Stimulated activated naive CD8-positive, alpha-beta T cell treated with anti-CD3 and anti-CD28 coated beads, Interleukin-15, amount 100 ng/mL, for 72 hours (primary cell): Measurements from ENCODE around the gene UFSP2.

Experiments used
- ATAC-seq: fragments of 150-1000 bp; cut with Tn5 transposase; 2 replicates; pipeline ENCODE4 v1.10.0; 2021; ENCODE audit warnings: mild to moderate bottlenecking, moderate library complexity
- DNase-seq, 2 donors: peaks; one replicate each; pipeline ENCODE4 v3.0.0; 2021 to 2022
- H3K27ac Mint-ChIP-seq, 2 donors: one replicate each; pipeline ENCODE4 v1.8.0; 2022; ENCODE audit warnings: mild to moderate bottlenecking in 2 of 2, mixed read lengths in 2 of 2, moderate library complexity in 2 of 2
- H3K27me3 Mint-ChIP-seq: one replicate; pipeline ENCODE4 v1.8.0; 2022; ENCODE audit warnings: mixed read lengths
- H3K4me1 Mint-ChIP-seq: one replicate; pipeline ENCODE4 v1.8.0; 2022; ENCODE audit warnings: mild to moderate bottlenecking, mixed read lengths
- H3K4me3 Mint-ChIP-seq, 2 donors: one replicate each; pipeline ENCODE4 v1.8.0; 2022; ENCODE audit warnings: mild to moderate bottlenecking in 2 of 2, mixed read lengths in 2 of 2, moderate library complexity in 1 of 2
- H3K9me3 Mint-ChIP-seq, 2 donors: one replicate each; pipeline ENCODE4 v1.8.0; 2022; ENCODE audit warnings: mixed read lengths in 2 of 2

UFSP2 gene

DNA sequence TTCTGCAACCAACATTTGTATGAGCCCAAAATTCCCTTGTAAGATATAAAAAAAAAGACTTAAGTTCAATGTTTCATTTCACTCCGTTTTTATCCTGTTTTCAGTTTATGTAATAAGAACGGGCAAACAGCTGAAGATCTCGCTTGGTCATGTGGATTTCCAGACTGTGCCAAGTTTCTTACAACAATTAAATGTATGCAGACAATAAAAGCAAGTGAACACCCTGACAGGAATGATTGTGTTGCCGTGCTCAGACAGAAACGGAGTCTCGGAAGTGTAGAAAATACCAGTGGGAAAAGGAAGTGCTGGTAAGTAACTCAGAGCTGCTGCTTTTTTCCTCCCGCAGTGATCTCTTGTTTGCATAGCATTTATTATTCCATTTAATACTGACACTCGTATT is 26.3 kb downstream of the UFSP2 start:
- no peak for ATAC-seq
- Mint-ChIP-seq H3K4me1 (peaks cover 41% of the 10 kb centered on the region), H3K4me3 (no peak overlapping the region), H3K27me3 (no peaks in the 10 kb centered on the region), H3K27ac (no peak overlapping the region), H3K9me3 (no peaks in the 10 kb centered on the region)
- no peak for DNase-seq

DNA sequence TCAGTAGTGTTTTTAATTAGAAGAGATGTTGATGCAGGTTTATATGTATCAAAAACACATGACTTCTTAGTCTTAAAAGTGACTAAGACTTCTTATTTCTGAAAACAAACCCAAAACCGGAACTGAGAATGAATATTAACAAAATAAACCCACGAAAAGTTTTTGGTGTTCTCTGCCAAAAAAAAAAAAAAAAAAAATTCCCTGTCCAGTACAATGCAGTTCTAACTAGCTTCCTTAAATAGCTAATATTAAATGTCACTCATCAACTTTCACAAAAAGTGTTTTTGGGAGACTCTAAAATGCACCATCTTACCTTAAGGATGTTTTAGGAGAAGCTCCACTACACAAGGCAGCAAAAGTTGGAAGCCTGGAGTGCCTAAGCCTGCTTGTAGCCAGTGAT is 27.1 kb downstream of the UFSP2 start:
- Mint-ChIP-seq H3K27ac (no peak overlapping the region), H3K9me3 (no peaks in the 10 kb centered on the region), H3K27me3 (no peaks in the 10 kb centered on the region), H3K4me1 (peaks cover 49% of the 10 kb centered on the region), H3K4me3 (peak overlapping the region in 1 of 2 donors; percentile 5)
- DNase-seq: no peak
- ATAC-seq: no peak

DNA sequence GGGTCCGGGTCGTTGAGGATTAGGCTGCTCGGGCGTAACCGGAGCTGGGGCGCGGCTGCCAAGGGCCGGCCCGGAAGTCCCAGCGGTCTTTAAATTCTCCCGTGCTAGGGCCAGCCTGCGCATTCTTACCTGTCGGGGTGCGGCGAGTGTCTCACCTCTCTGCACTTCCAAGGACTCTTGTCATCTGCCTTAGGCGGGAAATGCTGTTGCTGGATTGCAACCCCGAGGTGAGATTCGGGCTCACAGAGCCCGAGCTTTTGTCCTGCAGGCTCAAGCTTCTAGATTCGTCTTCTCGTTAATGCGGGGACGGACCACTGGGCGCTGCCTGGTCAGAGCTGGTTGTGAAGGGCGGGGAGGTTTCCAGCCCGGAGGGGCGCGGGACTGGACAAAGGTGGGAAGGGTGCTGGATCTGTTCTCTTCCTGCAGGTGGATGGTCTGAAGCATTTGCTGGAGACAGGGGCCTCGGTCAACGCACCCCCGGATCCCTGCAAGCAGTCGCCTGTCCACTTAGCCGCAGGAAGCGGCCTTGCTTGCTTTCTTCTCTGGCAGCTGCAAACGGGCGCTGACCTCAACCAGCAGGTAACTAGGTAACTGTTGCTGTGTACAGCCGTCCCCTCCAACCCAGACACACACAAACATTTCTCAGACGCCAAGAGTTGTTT is 28.9 kb downstream of the UFSP2 start, which contains the start of gene ANKRD37:
TSS of gene ANKRD37 (plus strand) at position 118 of the 662 bp plus-strand sequence. CDS start at position 201, 83 bp downstream.
- H3K27me3 Mint-ChIP-seq: no peaks in the 10 kb centered on the region
- peaks cover 50% of the 10 kb centered on the region for H3K4me1 Mint-ChIP-seq
- peak within 1 kb of the TSS; percentile 94 to 98 for H3K4me3 Mint-ChIP-seq
- peak within 1 kb of the TSS; percentile 98 for H3K27ac Mint-ChIP-seq
- no peaks in the 10 kb centered on the region for H3K9me3 Mint-ChIP-seq
- DNase-seq: peak in 1 of 2 donors; percentile 20
- no peak for ATAC-seq

DNA sequence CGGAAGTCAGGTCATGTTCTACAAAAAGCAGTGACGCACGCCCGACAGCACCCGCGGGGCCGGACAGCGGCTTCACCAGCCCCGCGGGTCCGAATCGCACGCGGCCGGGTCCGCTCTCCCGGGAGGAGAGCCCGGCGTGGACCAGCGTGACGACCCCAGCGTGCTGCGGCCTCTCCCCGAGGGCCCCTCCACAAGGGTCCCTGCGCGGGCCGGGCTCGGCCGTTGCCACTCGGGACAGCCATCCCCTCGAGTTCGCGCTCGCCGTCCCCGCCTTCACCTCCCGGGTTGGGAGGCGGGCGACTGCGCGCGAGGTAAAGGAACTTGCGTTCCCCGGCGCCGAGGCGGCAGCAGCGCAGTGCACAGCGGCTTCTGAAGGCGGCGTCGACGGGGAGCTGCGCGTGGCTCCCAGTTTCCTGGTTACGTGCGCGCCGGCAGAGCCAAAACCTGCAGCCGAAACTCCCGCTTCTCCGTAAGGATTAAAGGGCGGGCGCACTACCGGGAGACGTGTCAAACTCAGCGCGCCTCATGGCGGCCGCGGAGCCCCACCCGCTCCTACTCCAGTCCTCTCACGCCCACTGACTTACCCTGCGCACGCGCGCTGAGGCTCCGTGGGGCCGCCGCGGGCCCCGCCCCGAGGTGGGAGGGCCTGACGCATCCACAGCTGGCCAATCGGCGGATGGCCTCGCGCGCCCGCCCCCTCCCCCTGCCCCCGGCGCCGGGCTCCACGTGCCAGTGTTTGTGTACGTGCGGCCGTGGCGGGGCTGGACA is 29.6 kb downstream of the UFSP2 start:
- peak; percentile 97 for DNase-seq

DNA sequence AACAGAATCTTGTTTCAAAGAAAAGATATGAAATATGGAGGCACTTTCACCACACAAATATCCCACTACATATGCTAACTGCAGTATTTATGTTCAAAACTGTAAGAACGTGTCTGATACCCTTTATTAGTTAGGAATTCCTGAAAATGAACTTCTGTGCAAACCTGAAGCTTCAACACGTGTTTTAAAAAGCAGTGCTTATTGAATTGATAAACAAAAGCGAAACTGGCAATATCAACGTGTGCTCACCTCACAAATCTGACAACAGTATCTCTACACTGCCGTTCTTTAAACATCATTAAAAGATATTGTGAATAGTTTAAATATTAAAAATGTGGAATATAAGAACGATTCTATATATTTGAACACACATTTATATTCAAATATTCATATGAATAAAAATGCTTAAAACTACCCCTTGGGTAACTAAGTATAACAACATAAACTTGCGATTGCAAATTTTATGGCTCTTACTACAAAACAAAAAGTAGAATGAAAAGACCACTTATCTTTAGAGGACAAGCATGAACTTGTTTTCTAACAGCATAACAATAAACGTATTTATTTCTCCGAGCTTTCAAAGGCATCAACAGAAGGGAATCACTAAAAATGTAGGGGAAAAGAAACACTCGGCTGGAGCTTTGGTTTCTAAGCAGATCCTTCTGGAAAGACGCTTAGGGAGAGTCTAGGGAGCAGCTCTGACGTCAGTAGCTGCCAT is 30.4 kb downstream of the UFSP2 start, which contains the start of gene LRP2BP:
TSS of gene LRP2BP (minus strand) at position 687 of the 718 bp plus-strand sequence. CDS start 17,738 bp downstream, outside the sequence.
- Mint-ChIP-seq H3K27me3 (no peaks in the 10 kb centered on the region), H3K9me3 (no peaks in the 10 kb centered on the region), H3K4me3 (peak within 1 kb of the TSS; percentile 94 to 98), H3K27ac (peak within 1 kb of the TSS; percentile 98), H3K4me1 (peaks cover 44% of the 10 kb centered on the region)
- DNase-seq: no peak
- ATAC-seq: no peak

More for the DNA sequence above, 29.6 kb downstream of the UFSP2 start:
- H3K4me1 Mint-ChIP-seq: peaks cover 47% of the 10 kb centered on the region
- ATAC-seq: peak; percentile 93
- no peaks in the 10 kb centered on the region for H3K27me3 Mint-ChIP-seq
- H3K9me3 Mint-ChIP-seq: no peaks in the 10 kb centered on the region
- H3K4me3 Mint-ChIP-seq: peak overlapping the region; percentile 94 to 98
- peak overlapping the region; percentile 98 for H3K27ac Mint-ChIP-seq

DNA sequence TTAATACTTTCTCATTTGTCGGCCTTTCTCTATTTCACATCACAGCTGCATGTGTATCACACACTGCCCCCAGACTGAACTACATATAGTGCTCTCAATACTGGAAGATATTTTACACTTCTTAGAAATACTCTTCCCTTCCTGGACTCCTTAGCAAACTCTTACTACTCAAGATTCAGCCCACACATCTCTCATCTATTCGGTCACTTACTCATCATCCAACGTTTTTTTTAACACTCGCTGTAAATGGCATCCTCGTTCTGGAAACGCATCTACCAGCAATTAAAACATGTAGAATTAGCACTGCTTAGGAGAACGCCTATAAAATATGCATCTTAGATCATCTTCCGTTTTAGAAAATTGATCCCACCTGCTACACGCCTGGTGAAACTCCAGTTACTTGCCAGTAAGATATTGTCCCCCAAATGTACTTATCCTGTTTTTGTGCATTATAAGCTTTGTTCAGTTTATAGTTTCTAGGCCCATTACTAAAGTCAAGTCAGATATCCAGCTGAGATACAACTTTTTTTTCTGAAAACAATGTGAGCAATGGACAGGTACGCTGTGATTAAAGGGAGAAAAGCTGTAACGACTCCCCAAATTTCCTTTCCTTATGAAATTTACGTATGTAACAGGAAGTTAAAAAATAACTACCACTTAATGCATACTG is 31.1 kb downstream of the UFSP2 start:
- no peaks in the 10 kb centered on the region for H3K9me3 Mint-ChIP-seq
- peak overlapping the region in 1 of 2 donors; percentile 8 for H3K27ac Mint-ChIP-seq
- no peaks in the 10 kb centered on the region for H3K27me3 Mint-ChIP-seq
- H3K4me1 Mint-ChIP-seq: peaks cover 44% of the 10 kb centered on the region
- peak overlapping the region; percentile 31 to 98 for H3K4me3 Mint-ChIP-seq
- DNase-seq (no peak), ATAC-seq (peak; percentile 21)

DNA sequence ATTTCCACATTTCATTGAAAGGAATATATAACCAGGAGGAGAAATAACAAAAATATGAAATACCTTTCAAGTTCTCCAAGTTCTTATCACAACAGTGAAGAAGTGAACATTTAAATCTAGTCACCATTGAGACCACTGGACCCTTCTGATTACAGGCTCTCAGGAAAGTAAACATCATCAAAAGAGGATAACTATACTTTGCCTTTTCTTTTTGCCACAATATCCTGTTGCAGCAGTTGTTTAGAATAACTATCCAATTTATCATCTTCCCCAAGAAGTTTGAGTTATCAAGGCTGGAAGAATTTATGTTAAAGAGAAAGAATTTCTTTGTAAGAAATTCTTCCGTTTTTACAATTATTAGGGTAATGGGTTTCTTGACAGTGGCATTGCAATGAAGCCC is 33.6 kb downstream of the UFSP2 start:
- H3K9me3 Mint-ChIP-seq: no peaks in the 10 kb centered on the region
- H3K4me3 Mint-ChIP-seq: no peak overlapping the region
- DNase-seq (no peak), ATAC-seq (no peak)
- H3K4me1 Mint-ChIP-seq: peaks cover 19% of the 10 kb centered on the region
- H3K27me3 Mint-ChIP-seq: peaks cover 6% of the 10 kb centered on the region
- H3K27ac Mint-ChIP-seq: no peak overlapping the region

DNA sequence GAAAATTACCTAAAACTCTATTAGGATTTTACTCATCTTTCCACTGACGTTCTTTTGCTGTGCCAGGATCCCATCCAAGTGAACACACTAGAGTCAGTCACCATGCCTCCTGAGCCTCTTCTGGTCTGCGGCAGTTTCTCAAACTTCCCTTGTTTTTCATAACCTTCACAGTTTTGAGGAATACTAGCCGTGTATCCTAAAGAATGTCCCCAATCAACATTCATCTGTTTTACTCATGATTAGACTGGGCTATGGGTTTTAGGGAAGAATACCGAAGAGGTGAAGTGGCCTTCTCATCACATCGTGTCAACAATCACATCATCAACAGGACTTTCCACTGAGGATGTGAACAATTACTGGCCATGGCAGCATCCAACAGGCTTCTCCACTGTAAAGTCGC is 34.8 kb downstream of the UFSP2 start:
- Mint-ChIP-seq H3K4me3 (no peak overlapping the region), H3K27me3 (peaks cover 9% of the 10 kb centered on the region), H3K4me1 (peaks cover 14% of the 10 kb centered on the region), H3K9me3 (no peaks in the 10 kb centered on the region), H3K27ac (peak overlapping the region in 1 of 2 donors; percentile 34)
- ATAC-seq: no peak
- no peak for DNase-seq

DNA sequence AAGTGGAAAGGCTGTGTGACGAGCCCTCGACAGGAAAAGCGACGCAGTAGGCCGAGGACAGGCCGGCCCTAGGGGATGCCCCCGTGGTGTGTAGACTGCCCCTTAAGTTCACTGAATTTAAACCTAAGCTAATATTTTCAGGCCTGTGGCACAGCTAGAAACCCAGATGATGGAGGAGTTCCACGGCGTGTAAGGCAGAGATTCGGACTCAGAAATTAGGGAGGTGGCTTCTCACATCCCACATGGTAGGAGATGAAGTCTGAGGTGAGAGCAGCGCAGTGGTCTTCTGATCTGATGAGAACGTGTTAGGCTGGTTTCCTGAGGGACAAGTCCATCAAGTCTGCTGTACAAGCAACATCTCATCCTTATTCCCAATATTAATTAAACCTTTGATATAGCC is 37.8 kb downstream of the UFSP2 start:
- ATAC-seq: no peak

DNA sequence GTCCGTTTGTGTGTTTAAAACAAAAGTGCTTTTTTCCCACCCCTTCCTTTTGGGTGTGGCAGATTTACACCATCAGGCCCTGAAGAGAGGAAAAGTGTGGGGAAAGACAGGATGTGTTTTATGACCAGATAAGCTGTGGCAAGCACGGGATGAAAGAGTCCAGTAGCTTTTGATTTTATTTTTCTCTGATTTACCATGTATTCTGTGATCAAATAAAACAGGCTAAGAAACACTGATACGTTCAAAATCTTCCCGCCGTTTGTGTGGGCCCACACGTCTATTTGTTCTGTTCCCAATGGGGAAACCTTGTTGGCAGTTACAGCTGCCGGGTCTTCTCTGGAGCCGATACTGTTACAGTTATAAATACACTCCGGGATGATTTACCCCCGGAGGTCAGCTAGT is 40.8 kb downstream of the UFSP2 start:
- peaks cover 33% of the 10 kb centered on the region for H3K27me3 Mint-ChIP-seq
- peaks cover 7% of the 10 kb centered on the region for H3K4me1 Mint-ChIP-seq
- H3K4me3 Mint-ChIP-seq: peak overlapping the region in 1 of 2 donors; percentile 28
- DNase-seq (no peak), ATAC-seq (no peak)
- H3K9me3 Mint-ChIP-seq: peaks cover 12 to 16% of the 10 kb centered on the region in 2 donors
- peak overlapping the region; percentile 27 to 54 for H3K27ac Mint-ChIP-seq

More for the DNA sequence above, 37.8 kb downstream of the UFSP2 start:
- Mint-ChIP-seq H3K27me3 (peaks cover 33% of the 10 kb centered on the region), H3K4me1 (peaks cover 7% of the 10 kb centered on the region), H3K9me3 (no peaks in the 10 kb centered on the region), H3K27ac (no peak overlapping the region), H3K4me3 (no peak overlapping the region)
- DNase-seq: no peak

DNA sequence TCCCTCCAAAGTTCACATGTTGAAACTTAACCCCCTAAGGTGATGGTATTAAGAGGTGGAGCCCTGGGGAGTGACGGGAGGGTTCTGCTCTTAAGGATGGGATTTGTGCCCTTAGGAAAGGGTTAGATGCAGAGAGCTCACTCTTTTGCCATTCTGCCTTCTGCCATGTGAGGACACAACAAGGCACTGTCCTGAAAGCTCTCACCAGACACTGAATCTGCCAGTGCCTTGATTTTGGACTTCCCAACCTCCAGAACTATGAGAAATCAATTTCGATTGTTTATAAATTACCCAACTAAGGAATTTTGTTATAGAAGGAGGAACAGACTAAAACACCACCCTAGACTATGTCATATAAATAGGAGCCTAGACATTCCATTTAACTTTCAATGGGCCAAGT is 41.7 kb downstream of the UFSP2 start:
- Mint-ChIP-seq H3K27me3 (peaks cover 33% of the 10 kb centered on the region), H3K4me3 (no peak overlapping the region), H3K4me1 (peaks cover 7% of the 10 kb centered on the region), H3K9me3 (peaks cover 16 to 18% of the 10 kb centered on the region in 2 donors), H3K27ac (no peak overlapping the region)
- DNase-seq (no peak), ATAC-seq (no peak)

DNA sequence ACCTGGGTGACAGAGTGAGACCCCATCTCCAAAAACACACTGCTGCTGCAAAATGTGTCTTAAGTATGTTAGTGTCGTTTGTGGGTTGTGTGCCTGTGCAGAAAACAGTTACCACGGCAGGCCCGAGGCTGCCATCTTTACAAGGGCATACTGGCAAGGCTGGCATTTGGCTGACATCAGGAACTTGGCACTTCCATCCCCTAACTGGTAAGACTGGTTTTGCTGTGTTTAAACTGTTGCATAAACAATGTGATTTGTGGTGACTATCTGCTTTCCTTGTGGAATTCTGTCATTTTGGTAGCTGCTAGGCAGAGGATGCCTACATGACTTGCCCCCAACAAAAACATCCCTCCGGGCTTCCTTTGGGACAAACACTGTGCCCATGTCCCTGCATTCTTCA is 42.3 kb downstream of the UFSP2 start:
- Mint-ChIP-seq H3K4me1 (peaks cover 7% of the 10 kb centered on the region), H3K9me3 (peaks cover 16 to 18% of the 10 kb centered on the region in 2 donors), H3K27me3 (peaks cover 33% of the 10 kb centered on the region), H3K4me3 (no peak overlapping the region), H3K27ac (no peak overlapping the region)
- DNase-seq: no peak
- ATAC-seq: no peak

DNA sequence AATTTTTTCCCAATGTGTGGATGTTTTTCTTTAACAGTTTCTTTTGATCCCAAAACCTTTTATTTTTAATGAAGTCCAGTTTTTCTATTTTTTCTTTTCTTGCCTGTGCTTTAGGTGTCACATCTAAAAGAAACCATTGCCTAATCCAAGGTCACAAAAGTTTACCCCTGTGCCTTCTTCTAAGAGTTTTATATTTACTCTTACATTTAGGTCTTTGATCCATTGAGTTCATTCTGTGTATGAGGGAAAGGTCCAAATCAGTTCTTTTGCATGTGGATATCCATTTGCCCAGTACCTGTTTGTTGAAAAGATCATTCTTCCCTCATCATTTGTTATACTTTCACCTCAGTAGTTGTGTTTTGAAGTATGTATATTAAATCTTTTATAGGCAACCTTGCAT is 43.0 kb downstream of the UFSP2 start:
- H3K9me3 Mint-ChIP-seq: peaks cover 16 to 18% of the 10 kb centered on the region in 2 donors
- peaks cover 7% of the 10 kb centered on the region for H3K4me1 Mint-ChIP-seq
- H3K4me3 Mint-ChIP-seq: no peak overlapping the region
- DNase-seq (no peak), ATAC-seq (no peak)
- peaks cover 30% of the 10 kb centered on the region for H3K27me3 Mint-ChIP-seq
- H3K27ac Mint-ChIP-seq: no peak overlapping the region

DNA sequence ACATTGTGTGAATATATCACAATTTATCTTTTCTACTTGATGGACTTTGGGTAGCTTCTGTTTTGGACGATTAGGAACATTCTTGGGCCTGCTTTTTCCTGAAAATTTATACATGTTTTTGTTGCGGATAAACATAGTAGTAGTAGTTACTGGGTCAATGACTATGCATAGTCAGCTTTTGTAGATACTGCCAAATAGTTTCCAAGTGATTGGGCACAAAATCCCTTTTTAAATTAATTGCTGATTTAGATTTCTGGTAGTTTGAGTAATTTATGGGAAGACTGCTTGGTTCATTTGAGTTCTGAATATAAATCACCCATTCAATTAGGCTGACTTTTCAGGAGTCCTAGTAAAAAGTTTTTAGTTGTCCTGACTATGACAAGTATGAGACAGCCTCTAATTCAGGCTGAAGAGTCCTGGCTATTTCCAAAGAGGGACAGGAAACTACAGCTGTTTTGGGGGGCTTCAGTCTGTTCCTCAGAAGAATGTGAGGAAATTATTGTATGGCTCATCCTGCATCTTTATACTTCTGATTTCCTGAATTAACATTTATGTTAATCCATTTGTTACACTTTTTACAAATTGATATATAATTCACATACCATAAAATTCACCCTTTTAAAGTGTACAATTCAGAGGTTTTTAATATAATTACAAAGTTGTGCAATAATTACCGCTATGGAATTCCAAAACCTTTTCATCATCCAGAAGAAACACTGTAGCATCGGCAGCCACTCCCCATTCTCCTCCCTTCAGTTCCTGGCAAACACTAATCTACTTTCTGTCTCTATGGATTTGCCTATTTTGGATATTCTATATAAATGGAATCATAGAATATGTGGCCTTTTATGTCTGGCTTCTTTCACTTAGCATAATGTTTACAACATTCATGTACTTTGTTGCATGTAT is 44.2 kb downstream of the UFSP2 start:
- Mint-ChIP-seq H3K4me3 (no peak overlapping the region), H3K27ac (no peak overlapping the region), H3K27me3 (peaks cover 27% of the 10 kb centered on the region), H3K9me3 (peaks cover 16 to 18% of the 10 kb centered on the region in 2 donors), H3K4me1 (peaks cover 7% of the 10 kb centered on the region)
- no peak for ATAC-seq
- no peak for DNase-seq
